Activated T-helper 1 cell treated with anti-CD3 and anti-CD28 coated beads, Interleukin-2, amount 50 U/mL, for 16 hours (primary cell): Measurements from ENCODE around the gene MARCO.
"Not testable (repeated sequence)": the region's sequence is repeated elsewhere in the genome, so short reads cannot be mapped to it uniquely, and the experiment has no call there.

Source experiments
- DNase-seq, 2 donors: peaks; one replicate each; pipeline ENCODE4 v3.0.0-alpha.2; 2020; ENCODE audit warnings: low read depth in 1 of 2, low spot score in 1 of 2

Gene MARCO

GRCh38 chr2:119003856-119004255, 61.9 kb downstream of the MARCO start:
- not testable (repeated sequence) for DNase-seq

GRCh38 chr2:119004602-119005001, 62.6 kb downstream of the MARCO start:
- DNase-seq, result no peak

DNA sequence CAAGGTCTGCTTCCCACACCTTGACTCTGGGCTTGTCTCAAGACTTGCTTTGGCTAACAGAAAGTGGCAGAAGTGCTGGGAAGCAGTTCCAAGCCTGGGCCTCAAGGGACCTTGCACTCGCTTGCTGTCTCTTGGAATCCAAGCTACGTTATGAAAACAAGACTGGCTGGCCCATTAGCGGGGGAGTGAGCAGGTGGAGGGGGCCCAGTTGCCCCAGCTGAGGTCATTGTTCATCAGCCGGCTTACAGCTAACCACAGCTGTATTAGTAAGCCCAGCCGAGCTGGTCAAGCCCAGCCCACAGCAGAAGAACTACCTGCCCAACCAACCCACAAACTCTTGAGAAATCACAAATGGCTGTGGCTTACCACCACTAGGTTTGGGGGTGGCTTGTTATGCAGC, 63.1 kb downstream of the MARCO start:
- no peak for DNase-seq

DNA sequence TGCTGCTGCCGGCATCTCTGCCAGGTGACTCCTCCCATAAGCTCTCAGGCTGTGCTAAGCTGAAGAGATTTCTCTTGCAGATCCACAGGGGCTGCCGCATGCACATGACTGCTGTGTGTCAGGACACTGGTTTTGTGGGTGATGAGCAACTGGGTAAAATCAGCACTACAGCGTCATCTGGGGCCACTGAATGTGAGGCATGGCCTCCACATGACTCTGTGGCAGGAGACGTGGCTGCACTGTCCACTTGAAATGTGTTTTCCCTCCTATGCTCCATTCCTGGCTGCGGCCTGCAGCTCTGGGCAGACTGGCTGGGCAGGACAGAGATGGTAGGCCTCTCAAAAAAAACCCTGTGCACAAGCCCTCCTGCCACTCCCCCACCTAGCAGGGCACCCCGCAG, 63.6 kb downstream of the MARCO start:
- DNase-seq, result no peak

GRCh38 chr2:119006441-119006840, 64.4 kb downstream of the MARCO start:
- no peak for DNase-seq

GRCh38 chr2:119008108-119008507, 66.1 kb downstream of the MARCO start:
- no peak for DNase-seq

DNA sequence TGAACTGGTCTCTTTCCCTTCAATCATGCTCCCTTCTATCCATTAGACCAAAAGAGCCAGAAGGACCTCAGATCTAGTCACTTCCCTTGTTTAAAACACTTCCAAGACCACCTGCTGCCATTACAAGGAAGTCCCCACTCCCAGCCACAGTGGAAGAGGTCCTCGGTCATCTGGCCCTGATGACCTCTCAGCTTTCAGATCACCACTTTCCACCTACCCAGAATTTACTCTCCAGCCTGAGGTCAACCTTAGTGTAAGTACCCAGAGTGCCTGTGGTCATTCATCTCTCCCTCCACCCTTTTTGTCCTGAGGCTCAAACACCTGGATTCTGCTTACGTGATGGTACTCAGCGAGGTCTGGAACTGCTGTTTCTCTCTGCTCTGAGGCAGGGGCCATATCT, 67.1 kb downstream of the MARCO start:
- DNase-seq, result no peak

GRCh38 chr2:119010336-119010735, 68.3 kb downstream of the MARCO start:
- no peak for DNase-seq

- DNase-seq, result no peak
These were observed 69.3 kb downstream of the MARCO start for GRCh38 chr2:119011162-119011909.

GRCh38 chr2:119011910-119012209, 69.9 kb downstream of the MARCO start:
- DNase-seq, result no peak

GRCh38 chr2:119012345-119013301, 70.6 kb downstream of the MARCO start:
- DNase-seq, result no peak

DNA sequence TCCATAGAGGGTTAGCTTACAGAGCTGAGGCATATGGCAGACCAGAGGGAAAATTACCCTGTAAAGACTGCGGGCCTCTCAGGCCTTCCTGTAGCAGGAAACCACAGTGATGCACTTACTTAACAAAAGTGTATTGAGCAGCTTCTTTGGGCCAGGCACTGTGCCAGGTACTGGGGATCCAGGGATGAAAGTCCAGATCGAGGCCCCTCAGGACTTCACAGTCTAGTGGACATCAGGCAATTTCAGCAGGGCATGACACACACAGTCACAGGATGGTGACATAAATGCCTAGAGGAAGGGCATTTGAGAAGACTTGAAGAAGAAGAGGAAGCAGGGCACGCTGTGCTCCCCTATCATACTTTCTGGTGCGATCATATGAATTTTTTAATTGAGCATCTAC, 71.7 kb downstream of the MARCO start:
- no peak for DNase-seq

- DNase-seq, result no peak
These were observed 73.9 kb downstream of the MARCO start for GRCh38 chr2:119015845-119016244.

DNA sequence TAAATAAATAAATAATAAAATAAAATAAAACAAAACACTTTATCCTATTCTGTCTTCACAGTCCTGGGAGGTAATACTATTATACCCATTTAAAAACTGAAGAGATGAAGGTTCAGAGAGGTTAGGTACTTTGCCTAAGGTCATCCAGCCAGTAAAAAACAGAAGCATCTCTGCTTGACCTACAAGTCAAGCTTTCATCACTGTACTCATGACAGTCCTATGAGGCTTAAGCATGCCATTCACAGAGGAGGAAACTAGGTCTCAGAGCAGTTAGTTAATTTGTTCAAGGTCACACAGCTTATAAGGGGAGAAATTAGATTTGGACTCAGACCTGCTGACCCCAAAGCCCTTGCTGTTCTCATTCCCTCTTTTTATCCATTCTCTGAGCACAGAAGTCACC, 77.5 kb downstream of the MARCO start:
- DNase-seq, result no peak

DNA sequence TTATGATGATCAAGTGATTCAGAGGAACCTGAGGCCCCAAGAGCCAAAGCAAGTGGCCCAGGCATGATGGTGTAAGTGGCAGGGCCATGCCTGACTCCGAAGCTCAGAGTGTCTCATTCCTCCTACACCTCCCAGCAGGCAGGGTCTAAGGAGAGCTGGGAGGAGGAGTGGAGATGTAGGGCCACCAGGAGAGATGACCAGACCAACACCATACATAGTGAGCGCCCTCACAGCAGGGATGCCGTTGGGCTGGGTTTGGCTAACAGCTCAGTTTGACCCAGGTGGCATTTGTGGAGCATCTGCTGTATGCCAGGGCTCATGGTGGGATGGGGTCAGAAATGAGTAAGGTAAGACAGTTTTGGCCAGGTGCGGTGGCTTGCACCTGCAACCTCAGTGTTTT, 80.7 kb downstream of the MARCO start:
- no peak for DNase-seq

DNA sequence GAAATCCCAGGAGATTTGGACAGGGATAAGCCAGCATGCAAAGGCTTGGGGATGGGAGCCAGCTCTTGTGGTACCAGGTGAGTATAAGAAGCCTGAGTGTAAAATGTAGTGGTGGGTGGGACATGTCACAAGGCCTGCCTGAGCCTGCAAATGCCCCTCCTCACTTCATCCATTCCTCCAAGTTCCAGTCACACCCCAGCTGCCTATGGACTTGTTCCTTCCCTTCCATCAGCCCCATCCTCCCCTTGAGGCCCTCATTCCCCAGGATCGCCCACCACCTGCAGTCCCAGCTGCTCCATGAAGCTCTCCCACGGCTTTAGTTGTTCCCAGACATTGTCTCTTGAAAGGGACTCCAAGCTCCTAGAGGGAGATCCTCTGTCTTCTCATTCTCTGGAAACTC, 81.5 kb downstream of the MARCO start:
- no peak for DNase-seq

DNA sequence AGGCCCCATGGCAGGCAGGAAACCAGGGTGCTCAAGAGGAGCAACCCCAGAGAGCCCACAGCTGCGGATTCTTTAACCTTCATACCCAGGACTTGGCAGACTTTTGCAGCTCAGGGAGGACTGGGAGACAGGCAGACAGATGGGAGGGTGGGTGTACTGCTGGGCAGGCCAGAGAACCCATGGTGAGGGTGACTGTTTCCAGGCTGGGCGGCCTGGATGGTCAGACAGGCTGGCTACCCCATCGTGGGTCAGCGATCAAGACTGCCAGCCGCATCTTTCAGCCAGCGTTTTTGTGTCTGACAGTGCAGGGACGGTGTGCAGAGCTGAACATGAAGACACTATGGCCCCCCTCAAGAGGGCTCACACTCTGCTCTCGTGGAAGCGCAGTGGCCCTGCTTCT, 82.2 kb downstream of the MARCO start:
- no peak for DNase-seq

DNA sequence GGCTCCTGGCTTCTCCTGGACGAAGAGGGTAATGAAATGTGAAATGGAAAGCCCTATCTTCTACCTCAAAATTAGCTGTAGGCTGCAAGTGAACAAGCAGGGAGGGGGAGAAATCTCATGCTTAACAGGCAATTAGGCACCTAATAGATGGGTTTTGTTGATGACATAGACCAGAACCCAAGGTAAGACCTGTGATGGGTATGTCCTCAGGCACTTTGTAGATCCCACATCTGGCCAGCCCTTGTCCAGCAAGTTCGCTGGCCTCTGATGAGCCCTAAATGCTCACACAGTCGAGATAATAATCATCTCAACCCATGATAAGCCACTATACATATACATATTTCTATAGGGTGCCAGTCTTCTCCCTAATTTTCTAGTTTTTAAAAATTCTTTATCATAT, 82.6 kb downstream of the MARCO start:
- DNase-seq, result no peak

GRCh38 chr2:119025013-119025412, 83.0 kb downstream of the MARCO start:
- no peak for DNase-seq

DNA sequence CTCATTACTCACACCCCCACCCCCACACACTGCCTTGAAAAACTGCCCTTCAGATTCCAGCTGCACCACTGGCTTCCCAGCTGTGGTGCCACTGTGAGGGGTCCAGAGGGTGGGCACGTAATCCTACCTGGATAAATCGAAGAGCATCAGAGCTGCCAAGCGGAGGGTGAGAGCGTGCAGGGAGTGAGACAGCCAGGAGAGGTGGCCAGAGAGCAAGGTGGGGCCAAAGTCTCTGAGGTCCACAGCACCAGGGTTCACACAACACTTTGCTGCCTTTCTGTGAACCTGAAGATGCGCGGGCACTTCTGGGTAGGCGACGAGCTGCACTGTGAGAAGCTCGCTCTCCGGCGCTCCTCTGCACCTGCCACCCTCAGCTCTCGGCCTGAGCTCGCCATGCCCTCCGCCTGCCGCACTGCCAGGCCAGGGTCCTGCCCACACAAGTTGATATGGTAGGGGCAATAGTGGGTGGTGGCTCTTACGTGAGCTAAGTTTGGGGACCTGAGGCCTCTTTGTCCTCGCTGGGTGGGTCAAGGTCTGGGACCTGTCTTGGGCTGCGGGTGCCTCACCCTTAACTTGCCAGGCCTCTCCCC, 83.9 kb downstream of the MARCO start:
- DNase-seq, result no peak

GRCh38 chr2:119026890-119027289, 84.9 kb downstream of the MARCO start:
- no peak for DNase-seq
